NCI-H226 (cell line): ENCODE measurements around the gene EBF3.

Experiments
- DNase-seq: peaks from one replicate; pipeline ENCODE4 v3.0.0-alpha.2; 2015

The EBF3 gene, protein sequence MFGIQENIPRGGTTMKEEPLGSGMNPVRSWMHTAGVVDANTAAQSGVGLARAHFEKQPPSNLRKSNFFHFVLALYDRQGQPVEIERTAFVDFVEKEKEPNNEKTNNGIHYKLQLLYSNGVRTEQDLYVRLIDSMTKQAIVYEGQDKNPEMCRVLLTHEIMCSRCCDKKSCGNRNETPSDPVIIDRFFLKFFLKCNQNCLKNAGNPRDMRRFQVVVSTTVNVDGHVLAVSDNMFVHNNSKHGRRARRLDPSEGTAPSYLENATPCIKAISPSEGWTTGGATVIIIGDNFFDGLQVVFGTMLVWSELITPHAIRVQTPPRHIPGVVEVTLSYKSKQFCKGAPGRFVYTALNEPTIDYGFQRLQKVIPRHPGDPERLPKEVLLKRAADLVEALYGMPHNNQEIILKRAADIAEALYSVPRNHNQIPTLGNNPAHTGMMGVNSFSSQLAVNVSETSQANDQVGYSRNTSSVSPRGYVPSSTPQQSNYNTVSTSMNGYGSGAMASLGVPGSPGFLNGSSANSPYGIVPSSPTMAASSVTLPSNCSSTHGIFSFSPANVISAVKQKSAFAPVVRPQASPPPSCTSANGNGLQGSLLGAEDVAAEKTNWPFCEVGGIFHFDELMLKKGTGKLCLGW

DNA sequence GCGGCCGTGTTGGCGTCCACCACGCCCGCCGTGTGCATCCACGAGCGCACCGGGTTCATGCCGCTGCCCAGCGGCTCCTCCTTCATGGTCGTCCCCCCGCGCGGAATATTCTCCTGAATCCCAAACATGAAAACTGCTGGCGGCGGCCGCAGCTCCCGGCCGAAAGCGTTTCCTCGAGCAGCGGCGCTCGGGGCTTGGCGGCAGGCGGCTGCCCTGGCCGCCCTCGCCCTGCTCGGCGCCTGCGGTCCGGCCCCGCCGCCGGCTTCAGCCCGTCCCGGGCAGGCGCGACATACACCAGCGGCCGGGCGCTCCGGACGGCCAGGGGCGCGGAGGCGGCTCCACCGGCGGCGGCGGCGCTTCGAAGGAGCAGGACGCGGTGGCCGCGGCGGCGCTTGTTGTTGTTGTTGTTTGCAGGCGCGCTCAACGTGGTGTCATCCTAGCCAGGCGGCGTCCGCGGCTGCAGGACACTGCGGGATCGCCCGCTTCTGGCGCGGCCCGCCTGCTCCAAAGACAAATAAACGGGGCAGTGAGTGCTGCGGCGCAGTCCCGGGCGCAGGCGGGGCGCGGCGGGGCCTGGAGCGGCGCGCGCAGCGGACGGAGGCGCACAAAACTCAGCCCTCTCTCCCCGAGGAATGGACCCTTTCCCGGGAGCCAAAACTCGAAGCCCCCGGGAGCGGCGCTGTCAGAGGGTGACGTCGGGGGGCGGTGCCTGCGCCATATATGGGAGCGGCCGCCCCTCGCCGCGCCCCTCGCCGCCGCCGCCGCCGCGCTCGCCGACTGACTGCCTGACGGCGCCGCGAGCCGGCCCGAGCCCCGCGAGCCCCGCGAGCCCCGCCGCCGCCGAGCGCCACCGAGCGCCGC is at the start of gene EBF3:
Gene EBF3, minus strand, starts transcription at position 634 of the 861 bp plus-strand sequence. Its CDS starts 506 bp downstream, at position 128.
- DNase-seq: no peak

DNA sequence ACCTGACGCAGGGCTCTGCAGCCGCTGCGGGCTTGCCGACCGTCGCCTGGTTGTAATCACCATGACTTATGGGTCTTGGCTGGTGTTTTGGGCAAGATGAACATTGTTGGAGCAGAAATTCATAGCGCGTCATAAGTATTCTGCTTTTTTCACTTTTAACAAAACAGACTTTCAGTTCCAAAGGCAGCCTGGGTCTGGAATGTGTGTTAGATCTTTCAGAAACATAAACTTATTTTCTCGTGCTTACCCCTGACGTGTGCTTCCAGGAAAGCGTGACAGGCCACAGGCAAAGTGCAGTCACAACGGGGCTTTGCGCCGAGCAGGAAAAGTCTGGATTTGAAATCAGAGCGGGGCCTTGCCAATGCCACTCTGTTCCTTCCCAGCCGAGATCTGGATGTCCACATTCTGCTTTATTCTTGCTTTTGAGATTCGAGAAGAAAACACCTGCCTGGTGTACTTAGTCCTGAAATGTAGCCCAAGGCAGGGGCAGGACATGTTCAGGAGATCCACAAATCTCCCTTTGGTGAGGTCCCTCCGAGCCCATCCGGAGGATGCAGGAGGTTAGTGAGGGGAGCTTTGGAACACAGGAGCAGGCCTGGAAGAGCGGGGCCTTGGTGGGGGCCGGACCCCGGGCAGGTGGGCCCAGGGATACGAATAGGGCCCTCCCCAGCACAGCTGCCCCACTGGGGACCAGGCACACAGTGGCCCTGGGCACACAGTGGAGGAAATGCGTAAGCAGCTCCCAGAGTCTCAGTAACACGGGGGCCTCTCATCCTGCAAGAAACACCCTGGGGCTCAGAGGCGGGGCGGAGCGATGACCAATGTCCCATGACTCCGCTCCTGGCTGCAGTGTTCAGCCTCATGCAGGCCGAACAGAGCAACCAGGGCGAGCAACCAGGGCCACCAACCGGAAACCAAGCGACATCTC is 49.5 kb upstream of the EBF3 start:
- DNase-seq: no peak

DNA sequence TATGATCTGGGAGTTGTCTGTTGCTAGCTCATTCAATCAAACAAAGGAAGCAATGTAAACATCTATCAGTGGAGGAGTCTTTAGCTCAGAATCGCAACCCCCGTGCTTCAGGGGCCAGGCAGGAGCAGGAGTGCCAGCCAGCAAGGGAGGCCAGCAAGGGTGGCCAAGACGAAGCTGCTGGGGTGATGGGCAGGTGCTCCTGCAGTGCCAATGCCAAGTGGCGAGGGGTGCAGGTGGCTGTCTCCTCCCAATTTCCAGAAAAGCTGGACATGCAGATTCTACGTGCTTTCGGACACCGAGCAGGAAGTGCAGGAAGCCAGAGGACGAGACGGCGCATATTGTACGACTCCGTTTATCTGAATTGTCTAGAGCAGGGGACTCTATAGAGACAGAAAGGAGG is 48.1 kb upstream of the EBF3 start:
- no peak for DNase-seq

DNA sequence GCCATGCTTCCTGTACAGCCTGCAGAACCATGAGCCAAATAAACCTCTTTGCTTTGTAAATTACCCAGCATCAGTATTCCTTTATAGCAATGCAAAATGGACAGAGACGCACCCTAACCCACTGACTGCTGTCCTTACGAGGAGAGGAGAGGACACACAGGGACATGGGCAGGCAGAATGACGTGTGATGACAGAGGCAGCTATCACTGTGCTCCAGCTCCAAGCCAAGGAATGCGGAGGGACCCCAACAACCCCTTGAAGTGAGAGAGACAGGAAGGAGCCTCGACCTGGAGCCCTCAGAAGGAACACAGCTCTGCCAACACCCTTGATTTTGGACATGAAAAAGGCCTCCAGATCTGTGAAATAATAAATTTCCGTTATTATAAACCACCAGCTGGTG is 46.6 kb upstream of the EBF3 start:
- no peak for DNase-seq

DNA sequence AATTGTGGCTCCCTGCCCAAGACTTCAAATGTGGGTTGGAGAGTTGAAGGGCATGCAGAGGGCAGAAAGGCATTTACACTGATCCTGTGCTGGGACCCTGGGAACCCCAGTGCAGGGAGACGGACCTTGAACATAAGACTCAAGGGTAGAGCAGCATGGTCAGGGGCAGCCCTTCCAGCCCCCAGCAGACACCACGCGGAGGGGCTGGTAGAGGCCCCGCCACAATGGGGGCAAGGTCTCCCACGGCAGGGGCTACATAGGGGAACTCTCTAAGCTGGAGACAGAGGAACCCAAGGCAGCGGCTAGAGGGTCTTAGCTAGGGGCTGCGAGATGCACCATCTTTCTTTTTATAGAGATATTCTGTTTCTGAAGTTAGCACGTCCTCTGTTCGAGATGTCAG is 45.2 kb upstream of the EBF3 start:
- DNase-seq: no peak

DNA sequence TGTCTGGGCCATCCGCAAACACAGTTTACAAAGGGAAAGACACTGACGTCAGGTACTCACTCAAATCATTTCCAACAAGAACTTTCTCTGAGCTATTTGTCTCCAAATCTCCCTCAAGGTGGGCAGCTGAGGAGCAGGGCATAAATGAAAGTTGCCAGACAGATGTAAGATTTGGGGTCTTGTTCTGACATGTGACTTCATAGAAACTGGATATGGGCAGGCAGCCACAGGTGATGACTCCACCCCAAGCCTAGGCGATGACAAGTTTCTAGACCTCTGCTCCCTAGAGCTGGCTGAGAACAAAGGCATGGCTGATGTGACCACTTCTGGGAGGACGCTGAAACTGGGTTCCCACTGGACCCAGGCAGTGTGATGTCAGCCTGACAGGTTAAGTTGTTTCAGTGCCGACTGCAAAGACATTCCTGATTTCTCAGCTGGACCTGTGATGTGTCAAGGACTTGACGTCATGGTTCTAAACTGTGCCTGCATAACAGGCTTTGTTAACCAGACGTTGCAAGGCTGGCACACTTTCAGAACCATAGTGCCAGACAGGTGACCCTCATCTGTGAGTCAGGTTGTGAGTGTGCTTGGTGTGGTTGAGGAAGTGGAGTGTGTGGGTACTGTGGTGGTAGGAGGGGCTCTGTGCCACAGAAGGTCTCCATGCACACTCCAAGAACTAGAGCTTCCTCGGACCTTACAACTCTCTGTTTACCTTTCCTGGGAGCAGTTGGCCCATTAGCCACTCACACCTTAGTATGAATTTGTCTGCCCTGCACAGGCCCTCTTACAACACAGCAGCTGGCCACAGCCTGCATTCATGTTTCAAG is 39.9 kb upstream of the EBF3 start:
- no peak for DNase-seq

DNA sequence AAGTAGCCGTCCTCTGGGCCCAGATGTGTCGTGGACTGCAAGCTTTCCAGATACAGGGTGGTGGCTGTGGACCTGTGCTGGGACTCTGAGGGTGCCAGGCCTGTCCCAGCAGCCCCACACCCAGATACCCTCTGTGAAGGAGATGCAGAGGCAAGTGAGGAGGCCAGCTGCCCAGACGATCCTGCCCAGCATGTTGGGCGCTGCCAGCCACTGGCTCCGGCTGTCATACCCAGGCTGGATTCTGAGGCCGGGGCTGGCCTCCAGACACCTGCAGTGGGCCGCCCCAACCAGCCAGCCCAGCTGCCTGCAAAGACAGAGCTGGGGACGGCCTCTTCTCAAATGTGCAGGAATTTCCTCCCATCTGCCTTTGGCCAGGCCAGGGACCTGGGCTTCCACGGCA is 39.1 kb upstream of the EBF3 start:
- DNase-seq: no peak

DNA sequence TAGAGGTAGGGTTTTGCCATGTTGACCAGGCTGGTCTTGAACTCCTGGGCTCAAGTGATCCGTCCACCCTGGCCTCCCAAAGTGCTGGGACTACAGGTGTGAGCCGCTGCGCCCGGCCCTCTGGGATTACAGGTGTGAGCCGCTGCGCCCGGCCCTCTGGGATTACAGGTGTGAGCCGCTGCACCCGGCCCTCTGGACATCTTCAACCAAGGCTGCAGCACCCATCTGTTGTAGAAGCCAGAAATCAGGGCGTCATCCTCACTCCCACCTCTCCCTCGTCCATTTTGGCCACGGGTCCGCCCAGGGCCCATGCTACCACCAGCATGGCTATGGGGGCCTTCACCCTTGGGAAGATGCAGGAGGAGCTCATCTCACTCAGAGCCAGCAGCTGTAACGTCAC is 38.5 kb upstream of the EBF3 start:
- no peak for DNase-seq

DNA sequence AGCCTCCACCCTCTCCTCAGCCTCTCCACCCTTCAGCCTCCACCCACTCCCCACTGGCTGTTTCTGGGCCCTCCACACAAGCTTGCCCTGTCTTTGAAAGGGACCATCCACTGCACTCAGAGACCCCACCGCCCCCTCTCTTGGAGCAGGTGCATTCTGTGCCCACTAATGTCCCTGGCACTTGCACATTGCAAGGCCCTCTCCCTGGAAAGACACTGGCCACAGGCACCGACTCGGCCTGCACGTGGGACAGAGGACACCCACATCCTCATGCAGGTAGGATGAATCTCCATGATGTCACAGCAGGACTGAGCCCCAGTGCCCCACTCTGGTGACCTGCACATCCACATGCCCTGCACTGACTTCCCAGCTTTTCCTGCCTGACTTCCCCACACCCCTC is 36.8 kb upstream of the EBF3 start:
- DNase-seq: no peak

DNA sequence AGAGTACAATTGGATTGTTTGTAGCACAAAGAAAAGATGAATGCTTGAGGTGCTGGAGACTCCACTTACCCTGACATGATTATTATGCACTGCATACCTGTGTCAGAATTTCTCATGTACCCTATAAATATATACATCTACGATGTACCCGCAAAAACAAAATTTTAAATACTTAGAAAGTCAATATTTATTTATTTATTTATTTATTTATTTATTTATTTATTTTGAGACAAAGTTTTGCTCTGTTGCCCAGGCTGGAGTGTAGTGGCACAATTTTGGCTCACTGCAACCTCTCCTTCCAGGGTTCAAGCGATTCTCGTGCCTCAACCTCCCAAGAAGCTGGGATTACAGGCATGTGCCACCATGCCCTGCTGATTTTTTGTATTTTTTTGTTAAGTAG is 35.1 kb upstream of the EBF3 start:
- DNase-seq: no peak

DNA sequence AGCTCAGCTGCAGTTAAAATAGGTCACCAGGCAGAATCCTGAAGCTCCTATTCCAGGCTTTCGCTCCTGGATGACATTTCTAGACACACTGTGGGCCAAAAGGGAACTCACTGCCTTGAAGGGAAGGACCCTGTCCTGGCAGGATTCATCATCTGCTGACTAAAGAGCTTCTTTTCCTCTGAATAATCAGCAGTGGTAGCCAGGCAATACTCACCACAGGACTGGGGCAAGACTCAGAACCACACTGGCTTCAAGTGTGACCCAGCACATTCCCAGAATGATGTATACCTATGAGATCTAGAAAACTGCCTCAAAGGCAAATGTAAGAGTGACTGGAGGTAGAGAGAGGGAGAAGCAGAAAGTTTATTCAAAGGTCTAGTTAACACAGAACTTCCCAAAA is 29.5 kb upstream of the EBF3 start:
- DNase-seq: no peak

DNA sequence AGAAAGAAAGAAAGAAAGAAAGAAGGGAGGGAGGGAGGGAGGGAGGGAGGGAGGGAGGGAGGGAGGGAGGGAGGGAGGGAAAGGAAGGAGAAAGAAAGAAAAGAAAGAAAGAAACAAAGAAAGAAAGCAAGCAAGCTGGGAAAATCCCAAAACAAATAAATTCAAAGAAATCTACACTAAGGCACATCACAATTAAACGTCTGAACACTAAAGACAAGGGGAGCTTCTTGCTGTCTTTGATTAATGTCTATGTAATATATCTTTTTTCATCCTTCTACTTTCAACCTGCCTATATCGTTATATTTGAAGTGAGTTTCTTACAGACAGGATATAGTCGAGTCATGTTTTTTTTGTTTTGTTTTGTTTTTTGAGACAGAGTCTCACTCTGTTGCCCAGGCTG is 28.3 kb upstream of the EBF3 start:
- DNase-seq: no peak

DNA sequence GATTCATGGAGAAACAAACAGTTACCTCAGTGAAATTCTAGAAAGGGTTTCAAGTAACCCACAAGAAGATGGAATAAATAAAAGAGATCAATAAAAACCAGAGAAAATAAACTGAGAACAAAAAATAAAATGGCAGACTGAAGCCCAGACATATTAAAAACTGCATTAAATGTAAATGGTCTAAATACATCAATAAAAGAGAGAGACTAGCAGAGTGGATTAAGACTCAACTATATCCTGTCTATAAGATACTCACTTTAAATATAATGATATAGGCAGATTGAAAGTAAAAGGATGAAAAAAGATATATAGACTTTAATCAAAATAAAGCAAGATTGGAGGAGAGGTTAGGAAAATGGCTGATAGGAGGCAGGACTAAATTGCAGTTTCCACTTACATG is 18.8 kb upstream of the EBF3 start:
- no peak for DNase-seq

DNA sequence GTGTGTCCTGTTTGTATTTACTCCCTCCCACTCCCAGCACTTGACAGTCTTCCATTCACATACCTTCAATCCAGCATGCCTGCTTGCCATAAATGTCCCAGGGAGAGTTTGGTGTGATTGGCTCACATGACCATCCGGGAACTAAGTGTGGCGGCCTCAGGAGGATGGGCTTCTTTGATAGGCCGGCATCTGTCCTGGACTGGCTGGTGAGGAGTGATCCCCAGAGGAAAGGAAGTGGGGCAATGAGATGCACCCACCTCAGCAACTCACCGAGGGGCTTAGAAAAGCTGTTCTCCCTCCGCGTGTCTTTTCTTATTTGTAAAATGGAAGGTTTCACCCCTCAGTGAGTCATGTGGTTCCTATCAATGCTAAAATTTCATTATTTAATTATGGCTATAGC is 14.9 kb upstream of the EBF3 start:
- DNase-seq: no peak

DNA sequence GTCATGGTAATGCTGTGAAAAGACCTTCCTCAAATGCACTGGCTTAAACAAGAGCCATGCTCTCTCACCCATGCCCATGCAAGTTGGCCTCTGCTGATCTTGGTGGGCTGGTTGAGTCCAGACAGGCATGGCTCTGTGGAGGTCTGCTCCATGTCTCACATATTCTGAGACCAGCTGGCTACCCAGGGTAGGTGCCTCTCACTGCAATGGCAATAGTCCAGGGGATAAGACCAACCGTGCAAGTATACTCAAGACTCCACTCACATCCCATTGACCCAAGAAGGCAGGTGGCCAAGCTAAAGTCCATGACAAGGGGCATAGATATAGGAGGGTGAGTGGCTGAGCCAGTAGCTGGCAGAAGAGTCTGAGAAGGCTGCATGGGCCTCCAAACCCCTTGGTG is 14.2 kb upstream of the EBF3 start:
- no peak for DNase-seq

DNA sequence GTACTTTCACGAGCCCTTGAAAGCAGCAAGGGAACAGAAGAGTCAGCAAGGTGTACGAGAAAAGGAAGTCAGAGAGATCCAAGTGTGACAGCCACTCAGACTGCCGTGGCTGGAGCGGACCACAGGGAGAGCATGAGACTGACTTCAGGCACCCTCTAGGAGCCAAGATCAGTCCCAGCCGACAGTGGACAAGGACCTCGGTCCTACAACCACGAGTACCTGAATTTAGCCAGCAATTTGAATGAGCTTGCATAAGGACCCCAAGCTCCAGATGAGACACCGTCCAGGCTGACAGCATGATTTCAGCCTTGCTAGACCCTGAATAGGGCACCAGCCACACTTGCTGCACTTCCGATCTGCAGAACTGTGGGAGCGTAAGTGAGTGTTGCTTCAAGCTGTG is 13.7 kb upstream of the EBF3 start:
- no peak for DNase-seq

DNA sequence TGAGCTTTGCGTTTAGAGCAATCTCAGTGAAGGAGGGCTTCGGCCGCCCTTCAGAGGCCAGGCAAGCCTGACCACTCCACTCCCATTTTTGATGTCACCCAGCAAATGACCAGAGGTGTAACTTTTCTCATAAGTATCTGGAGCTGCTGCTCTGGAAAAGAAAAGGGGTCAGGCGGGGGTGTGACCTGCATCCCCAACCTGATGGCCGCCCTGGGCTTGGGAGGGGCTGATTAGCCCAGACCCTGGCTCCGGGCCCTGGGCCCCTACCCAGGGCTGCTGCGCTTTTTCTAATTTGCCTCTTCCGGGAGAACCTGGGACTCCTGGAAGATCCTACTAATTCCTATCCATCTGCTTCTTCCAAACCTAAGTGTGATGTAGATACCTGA is 9.6 kb upstream of the EBF3 start:
- DNase-seq: no peak

DNA sequence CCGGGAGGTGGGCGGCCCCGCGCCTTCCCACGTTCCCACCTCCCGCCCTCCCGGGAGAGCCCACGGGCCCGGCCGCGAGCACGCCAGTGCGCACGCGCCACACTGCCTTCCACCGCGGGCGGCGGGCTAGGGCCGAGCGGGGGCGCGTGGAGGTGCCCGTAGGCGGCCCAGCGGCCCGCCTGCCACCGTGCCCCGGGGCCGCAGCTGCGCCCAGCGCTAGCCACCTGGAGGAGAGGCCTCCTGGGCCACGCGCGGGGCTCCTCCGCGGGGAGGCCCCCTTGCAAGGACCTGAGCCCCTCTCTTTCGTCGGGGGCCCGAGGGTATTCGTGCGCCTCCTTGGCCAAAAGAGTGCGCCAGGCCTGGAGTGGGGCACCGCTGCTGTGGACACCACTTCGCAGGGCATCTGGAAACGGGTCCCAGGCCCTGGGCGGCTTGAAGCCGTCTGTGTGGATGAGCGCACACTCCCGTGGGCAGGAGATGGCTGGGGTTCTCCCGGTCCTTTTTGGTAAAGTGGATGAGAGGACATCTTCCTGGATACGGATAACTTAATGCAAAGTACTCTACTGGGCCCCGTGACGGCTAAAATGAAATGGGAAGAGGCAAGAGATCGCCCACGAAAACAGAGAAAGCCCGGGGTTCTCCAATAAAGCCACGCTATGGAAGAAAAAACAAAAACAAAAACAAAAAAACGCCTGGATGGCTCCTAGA is 9.0 kb upstream of the EBF3 start:
- DNase-seq: no peak

DNA sequence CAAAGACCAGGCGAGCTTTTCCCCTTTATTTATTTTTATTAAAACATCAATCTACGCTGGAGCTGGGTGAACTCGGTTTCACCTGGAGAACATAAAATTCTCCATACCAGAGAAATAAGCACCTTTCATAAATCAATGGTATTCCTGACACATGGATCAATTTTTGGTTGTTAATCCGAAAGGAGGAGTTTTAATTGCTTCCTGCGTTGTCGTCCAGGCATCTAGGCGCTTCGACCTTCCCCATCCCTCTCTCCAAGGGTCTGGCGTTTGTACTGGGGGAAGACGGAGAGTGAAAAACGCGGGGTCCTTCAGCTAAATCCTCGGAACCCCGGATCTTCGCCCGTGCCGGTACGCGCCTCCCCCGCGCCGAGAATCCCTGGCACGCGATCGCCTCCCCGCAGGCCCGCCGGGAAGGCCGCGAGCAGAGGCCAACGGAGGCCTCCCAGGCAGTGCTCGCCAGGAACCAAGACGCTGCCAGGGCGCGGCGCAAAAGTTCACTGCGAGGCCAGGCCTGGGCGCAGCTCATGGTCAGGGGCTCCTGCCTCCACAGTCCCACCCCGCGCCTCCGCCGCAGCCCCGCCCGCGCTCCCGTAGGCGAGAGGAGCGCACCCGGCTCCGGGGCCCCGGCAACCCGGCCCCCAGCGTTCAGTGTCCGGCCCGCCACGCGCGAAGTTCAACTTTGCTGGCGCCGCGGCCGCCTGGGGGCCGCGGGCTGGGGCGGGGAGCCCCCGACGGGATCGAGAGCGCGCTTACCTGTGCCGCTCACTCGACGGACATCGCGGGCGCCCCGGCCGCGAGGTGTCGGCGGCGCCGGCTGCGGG is 8.3 kb upstream of the EBF3 start:
- no peak for DNase-seq
